HPDE6-E6E7 (cell line): ENCODE data around the gene FOXL2.
"Not testable (repeated sequence)": the region's sequence is repeated elsewhere in the genome, so short reads cannot be mapped to it uniquely, and the experiment has no call there.

Source experiments
- DNase-seq: peaks from one replicate; pipeline ENCODE4 v3.0.0; 2011; ENCODE audit warnings: missing footprints; ENCODE audit errors: extremely low spot score

The FOXL2 gene

GRCh38 chr3:138933068-138933668 is 13.8 kb downstream of the FOXL2 start:
- DNase-seq: no peak

- DNase-seq: no peak
Observed at GRCh38 chr3:138928727-138929372, 18.1 kb downstream of the FOXL2 start.

GRCh38 chr3:138923531-138923994 is 23.4 kb downstream of the FOXL2 start:
- DNase-seq: no peak

- DNase-seq: not testable (repeated sequence)
Observed at GRCh38 chr3:138922400-138922799, 24.5 kb downstream of the FOXL2 start.

GRCh38 chr3:138921316-138922292 is 25.3 kb downstream of the FOXL2 start:
- no peak for DNase-seq

GRCh38 chr3:138919325-138919724 is 27.6 kb downstream of the FOXL2 start:
- no peak for DNase-seq

GRCh38 chr3:138916824-138917223 is 30.1 kb downstream of the FOXL2 start:
- DNase-seq: no peak

GRCh38 chr3:138915503-138916498 is 31.1 kb downstream of the FOXL2 start:
- DNase-seq: peak; percentile 90

GRCh38 chr3:138914870-138915502 is 32.0 kb downstream of the FOXL2 start:
- no peak for DNase-seq

- no peak for DNase-seq
Observed at GRCh38 chr3:138913766-138914165, 33.2 kb downstream of the FOXL2 start.

GRCh38 chr3:138912237-138912636 is 34.7 kb downstream of the FOXL2 start:
- no peak for DNase-seq

GRCh38 chr3:138911621-138912020 is 35.3 kb downstream of the FOXL2 start:
- DNase-seq: no peak

- DNase-seq: no peak
Observed at GRCh38 chr3:138909904-138910303, 37.0 kb downstream of the FOXL2 start.

- DNase-seq: no peak
Observed at GRCh38 chr3:138908846-138909245, 38.1 kb downstream of the FOXL2 start.

- no peak for DNase-seq
Observed at GRCh38 chr3:138907539-138907938, 39.4 kb downstream of the FOXL2 start.

- no peak for DNase-seq
Observed at GRCh38 chr3:138902171-138902570, 44.8 kb downstream of the FOXL2 start.

GRCh38 chr3:138901567-138901966 is 45.4 kb downstream of the FOXL2 start:
- DNase-seq: no peak

GRCh38 chr3:138899351-138899991 is 47.5 kb downstream of the FOXL2 start:
- DNase-seq: no peak

GRCh38 chr3:138898708-138899107 is 48.2 kb downstream of the FOXL2 start:
- no peak for DNase-seq

GRCh38 chr3:138898301-138898700 is 48.6 kb downstream of the FOXL2 start:
- DNase-seq: no peak
